ENCODE results near the gene AKR1B1.

The AKR1B1 gene

DNA sequence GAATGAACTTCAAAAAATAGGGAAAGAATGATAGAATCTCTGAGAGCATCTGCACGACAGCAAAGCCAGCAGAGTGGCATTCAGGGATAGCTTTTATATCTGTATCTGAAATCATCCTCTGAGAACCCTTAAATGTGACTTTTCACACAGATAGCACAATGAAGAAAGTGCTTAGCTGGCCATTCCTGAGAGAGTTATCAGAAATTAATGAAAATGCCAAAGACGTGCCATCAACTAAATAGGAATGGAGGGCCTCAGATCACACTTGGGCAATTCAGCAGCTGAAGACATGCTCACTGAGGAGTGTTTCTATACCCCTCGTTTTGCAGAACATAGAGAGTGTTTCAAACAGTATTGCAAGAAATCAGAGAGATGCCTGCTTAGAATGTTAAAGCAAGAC is 51.6 kb downstream of the AKR1B1 start:
- no peak for DNase-seq

DNA sequence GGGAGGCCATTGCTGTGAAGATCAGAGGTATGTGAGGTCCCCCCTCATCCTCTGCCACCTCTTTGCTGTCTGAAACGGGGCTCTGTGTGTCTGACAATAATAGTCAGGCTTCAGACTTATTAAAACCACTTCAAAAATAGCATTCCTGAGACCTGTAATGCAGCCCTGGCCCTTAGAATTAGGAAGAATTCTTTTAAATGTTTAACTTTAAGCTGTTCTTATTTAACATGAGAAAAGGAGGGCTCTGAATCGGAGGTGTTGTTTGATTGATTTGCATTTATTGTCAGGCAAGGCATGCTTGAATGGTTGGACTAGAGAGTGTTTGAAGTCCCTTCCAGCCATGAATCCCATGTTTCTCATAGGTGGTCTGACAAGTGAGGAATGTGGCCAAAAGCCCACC is 52.5 kb downstream of the AKR1B1 start:
- DNase-seq, result no peak

DNA sequence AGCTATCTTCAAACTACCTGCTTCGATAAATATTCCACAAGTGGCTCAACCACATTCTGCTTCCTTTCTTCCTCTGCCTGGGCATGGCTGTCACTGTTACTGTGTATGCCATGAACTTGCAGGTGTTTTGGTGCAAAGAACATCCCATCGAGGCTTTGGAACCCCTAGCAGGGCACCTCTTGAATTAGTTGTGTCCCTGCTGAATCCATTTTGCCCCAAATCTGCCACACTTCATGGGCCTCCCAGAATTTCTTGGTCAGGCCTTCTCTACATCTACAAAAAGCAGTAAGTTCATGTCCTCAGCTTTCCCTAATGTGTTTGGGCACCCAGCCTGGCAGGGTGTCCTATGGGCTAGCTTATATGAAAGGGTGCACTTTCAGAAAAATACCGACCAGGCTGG is 53.6 kb downstream of the AKR1B1 start:
- no peak for DNase-seq

DNA sequence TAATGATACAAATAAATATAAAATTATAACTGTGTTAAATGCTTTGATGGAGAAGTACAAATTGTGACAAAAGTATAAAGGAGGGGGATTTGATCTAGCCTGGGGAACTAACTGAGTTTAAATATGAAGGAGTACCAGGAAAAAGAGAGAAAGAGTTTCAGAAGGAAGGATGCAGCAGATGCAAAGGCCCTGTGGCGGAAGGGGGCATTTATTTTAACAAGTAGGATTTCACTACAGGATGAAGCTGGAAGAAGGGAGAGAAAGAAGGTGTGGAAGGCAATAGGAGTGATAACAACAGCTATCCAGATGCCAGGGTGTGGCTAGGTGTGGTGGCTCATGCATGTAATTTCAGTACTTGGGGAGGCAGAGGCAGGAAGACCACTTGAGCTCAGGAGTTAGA is 55.8 kb downstream of the AKR1B1 start:
- no peak for DNase-seq

DNA sequence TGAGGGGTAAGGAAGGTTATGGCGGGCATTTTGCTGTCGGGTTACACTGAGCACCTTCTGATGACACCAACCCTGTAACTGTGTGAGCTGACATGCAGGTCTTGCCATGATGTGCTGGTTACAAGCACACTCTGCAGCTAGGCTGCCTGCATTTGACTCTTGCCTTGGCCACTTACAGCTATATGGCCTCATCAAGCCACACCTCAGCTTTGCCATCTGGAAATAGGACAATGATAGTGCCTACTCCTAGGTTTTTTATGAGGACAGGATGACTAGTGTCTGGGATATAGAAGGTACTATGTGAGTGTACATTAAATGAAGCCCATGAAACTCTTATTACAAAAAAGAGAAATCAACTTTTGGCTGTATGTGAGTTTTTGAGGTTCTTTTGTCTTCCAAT is 58.0 kb downstream of the AKR1B1 start:
- no peak for DNase-seq

DNA sequence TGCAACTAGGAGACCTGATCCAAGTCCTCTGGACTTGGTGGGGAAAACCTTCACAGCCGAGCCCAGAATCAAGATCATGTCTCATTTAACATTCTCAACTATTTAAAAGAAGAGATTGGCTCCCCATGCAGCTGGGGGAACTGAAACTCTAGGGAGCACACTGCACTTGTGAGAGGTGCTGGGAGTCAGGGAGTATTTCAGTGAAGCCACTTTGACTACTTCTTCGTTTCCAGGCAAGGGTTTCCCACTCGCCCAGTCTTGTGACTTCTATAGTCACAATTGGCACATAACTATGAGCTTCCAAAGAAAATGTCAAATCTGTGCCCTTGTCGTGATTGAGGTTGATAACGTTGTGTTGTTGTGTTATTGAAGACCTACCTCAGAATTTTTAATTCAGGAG is 62.9 kb downstream of the AKR1B1 start:
- no peak for DNase-seq

DNA sequence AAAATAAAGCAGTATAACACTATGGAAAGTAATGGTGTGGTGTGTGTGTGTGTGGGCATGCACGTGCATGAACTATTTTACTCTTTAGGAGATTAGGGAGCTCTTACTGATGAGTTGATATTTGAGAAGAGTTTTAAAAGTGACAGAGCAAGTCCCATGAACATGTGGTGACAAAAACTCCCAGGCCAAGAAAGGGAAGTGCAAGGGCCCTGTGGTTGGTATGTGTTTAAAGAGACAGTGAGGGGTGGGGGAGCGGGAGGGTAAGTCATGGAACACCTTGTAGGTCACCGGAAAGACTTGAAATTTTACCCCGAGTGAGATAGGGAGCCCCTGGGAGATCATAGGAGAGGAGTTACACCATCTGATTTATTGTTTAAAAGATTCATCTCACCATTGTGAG is 63.3 kb downstream of the AKR1B1 start:
- DNase-seq, result no peak

DNA sequence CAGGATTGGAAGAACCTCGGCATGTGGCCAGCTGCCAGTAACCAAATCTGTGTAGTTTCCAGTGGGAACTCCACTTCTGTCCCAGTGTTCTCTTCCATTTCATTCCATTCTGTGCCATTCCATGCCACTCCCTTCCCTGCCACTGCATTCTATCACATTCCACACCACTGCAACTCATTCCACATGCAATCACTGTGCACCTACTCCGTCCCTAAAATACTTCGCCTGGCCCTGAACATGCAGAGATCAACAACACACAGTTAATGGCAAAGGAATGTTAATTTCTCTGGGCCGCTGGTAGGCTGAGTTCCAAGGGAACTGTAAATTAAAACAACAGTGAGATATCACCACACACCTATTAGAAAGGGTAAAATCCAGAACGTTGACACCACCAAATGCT is 64.8 kb downstream of the AKR1B1 start:
- no peak for DNase-seq

Measured in OCI-M1 (cell line).